ENCODE measurements around the gene DISP3.
"Not testable (repeated sequence)": the region's sequence is repeated elsewhere in the genome, so short reads cannot be mapped to it uniquely, and the experiment has no call there.

Gene DISP3

DNA sequence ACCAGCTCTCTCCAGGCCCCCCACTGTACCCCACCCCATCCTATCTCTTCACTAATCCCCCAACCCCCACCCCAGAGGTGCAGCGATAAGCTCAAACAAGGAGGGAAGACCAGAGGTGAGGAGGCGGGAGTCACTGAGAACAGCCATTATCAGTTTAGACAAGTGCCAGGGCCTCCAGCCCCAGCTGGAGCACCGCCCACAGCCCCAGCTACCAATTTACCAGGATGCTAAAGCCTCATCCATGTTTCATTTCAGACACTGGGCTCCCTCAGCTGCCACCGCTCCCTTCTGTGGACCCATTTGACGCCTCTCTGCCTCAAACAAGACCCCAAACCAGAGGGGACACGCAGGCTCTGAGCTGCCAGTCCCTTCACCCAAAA is 80.6 kb downstream of the DISP3 start:
- no peak for DNase-seq

DNA sequence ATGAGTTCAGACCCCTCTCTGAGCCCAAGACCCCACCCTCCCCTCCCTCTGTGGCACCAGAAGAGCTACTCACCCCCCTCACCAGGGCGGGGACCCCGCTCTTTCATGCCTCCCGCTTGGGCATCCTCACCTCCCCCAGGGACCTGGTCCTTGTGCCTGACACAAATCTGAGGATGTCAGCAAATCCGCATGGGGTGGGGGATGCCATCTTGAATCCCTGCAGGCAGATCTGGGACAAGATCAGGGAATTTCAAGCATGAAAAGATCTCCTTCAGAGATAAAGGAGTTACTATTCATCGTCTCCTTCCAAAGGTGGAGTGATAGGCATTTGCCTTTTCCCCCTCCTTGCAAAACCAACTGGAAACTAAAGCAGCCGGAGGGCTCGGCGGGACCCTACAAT is 81.1 kb downstream of the DISP3 start:
- DNase-seq: no peak

DNA sequence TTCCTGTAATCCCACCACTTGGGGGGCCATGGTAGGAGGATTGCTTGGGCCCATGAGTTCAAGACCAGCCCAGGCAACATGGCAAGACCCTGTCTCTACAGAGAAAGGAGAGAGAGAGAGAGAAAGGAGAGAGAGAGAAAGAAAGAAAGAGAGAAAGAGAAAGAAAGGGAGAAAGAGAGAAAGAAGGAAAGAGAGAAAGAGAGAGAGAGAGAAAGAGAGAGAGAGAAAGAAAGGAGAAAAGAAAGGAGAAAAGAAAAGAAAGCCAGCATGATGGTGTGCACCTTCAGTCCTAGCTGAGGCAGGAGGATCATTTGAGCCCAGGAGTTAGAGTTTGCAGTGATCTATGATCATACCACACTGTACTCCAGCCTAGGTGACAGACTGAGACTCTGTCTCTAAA is 82.8 kb downstream of the DISP3 start:
- DNase-seq: no peak

DNA sequence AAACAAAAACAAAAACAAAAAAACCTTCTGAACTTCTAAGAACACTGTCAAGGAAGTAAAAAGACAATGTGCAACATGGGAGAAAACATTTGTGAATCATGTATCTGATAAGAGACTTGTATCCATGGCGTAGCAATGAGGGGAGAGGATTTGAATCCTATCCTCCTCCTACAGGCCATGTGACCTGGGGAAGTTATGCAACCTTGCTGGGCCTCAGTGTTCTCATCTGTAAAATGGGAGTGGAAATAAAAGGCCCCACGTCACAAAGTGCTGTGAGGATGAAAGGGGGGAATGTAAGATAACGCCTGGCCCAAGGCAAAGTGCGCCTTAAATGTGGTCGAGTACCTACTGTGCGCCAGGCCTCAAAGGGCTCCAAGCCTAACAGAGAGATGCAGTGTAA is 83.7 kb downstream of the DISP3 start:
- no peak for DNase-seq

DNA sequence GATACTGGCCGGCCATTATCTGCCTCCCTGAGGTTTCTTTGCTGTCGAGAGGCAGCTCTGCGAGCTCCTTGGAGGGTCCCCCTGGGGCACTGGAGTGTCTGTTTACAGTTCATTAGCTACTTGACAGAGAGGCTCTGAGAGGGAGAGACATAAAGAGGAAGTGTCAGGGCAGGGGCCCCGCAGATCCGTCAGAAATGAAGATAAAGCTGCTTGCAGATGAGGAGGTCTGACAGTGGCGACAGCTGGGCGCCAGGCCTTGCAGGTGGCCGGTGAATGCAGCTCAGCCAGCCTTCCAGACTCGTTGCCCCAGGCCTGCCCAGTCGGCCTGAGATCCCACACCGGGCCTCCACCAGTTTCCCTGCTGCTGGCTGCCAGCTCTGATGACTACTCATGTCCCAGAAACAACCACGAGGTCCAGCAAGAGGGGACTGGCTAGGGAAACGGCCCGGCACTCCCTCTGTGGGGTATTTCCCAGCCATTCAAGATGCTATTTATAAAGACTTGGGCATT is 84.7 kb downstream of the DISP3 start:
- DNase-seq: no peak

DNA sequence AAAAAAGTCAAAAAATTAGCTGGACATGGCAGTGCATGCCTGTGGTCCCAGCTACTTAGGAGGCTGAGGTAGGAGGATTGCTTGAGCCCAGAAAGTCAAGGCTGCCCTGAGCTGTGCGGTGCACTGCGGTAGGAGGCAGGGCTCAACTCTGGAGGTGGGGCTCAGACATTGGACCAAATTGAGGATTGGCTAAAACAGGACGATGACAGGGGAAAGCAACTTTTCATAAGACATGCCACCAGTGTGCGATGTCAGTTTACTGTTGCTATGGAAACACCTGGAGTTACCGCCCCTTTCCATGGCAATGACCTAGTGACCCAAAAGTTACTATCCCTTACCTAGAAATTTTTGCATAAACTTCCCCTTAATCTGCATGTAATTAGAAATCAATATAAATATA is 85.3 kb downstream of the DISP3 start:
- DNase-seq: no peak

DNA sequence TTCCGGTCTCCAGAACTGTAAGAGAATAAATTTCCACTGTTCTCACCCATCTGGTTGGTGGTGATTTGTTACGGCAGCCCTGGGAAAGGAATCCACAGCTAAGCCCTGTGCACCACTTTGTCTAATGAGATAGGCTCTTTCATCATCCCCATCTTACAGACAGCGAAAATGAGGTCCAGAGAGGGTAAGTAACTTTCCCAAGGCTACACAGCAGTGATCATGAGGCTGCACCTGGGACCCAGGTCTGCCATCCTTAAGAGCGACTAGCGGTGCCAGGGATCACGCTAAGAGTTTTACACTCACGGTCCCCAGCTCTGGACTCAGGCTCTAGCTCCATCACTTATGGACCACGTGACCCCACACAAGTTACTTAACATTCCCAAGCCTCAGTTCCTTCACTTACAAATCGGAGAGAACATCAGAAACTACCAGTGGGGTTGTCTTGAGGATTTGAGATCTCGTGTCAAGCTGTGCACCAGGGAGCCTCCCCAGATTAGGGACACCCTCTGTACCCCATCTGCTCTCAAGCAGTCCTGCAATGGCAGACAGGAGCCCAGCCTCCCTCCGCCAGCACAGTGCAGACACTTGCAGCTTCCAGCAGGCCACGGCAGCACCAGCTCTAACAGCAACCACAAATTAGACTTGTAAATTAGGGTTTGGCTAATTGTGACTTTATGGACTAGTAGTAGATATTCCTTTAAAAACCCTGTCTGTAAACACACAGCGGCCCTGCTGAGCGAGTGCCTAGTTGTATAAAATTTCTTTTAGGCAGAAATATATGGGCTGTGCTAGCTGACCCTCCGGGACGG is 87.3 kb downstream of the DISP3 start:
- no peak for DNase-seq

DNA sequence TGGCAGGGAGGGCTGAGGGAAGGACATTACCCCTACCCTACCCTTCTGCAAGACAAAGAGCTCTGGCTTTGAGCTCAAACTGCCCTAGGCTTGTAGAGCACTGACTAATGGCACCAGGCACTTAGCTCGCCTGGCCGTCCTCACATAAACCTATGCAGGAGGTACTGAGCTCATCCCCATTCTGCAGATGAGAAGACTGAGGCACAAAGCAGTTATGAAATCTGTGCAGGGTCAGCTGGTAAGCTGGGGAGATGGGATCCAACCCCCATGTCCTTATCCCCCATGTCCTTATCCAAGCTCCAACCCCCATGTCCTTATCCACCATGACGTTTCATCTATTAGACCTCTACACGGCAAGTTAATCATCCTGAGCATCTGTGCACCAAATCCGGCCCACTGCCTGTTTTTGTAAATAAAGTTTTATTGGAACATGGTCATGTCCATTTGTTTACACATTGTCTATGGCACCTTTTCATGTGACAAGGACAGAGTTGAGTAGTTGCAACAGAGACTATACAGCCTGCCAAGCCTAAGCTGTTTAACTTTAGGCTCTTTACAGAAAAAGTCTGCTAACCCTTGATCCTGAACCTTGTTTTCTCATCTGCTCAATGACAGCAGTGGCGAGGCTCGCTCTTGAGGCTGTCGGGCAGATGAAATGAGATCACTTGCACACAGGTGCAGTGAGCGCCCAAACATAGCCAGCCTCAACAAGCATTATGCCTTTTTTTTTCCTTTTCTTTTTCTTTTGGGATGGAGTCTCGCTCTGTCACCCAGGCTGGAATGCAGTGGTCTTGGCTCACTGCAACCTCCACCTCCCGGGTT is 88.5 kb downstream of the DISP3 start:
- no peak for DNase-seq

DNA sequence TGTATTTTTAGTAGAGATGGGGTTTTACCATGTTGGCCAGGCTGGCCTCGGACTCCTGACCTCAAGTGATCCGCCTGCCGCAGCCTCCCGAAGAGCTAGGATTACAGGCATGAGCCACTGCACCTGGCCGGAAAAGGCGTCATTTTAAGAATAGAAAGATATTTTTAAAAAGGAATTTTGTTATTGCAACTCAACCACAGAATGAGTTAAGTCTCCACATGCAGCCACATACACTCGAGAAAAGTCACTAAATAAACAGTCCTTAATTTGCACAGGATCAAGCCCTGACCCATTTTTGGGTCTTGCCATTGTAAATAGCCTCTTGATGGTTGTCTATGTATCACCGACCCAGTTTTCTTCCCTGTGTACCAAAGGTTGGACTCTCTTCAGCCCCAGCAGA is 89.7 kb downstream of the DISP3 start:
- DNase-seq: no peak

DNA sequence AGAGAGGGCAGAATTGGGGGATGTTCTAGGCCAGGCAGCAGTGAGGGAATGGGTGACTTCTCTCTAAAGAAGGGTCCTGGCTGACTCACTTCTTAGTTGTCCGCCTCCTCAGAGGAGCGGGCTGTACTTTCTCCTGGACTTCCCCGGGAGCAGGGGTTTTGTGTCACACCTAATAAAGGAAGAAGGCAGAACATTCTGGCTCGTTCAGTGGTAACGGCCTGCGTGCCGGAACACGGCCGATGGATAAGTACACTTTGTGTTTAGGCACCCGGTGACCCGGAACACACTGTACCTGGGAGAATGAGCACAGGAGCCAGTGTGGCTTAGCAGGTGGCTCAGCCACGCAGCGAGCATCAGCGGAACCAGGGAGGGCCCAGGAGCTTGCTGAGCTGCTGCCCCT is 90.6 kb downstream of the DISP3 start:
- DNase-seq: no peak

DNA sequence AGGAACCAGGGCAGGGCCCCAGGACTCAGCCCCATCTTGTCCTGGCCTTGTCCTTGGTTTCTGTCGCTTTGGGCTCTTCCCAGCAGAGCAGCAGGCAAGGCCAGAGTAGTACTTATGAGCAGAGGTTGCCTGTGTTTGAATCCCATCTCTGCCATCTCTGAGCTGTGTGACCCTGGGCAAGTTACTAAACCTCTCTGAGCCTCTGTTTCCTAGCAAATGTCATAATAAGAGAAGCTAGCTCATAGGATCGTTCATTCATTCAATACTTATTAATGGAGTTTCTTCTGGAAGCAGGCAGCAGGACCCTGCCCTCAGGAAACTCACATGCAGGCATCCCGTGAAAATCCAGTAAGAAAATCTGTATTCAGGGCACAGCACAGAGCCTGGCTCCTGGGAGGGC is 91.0 kb downstream of the DISP3 start:
- no peak for DNase-seq

DNA sequence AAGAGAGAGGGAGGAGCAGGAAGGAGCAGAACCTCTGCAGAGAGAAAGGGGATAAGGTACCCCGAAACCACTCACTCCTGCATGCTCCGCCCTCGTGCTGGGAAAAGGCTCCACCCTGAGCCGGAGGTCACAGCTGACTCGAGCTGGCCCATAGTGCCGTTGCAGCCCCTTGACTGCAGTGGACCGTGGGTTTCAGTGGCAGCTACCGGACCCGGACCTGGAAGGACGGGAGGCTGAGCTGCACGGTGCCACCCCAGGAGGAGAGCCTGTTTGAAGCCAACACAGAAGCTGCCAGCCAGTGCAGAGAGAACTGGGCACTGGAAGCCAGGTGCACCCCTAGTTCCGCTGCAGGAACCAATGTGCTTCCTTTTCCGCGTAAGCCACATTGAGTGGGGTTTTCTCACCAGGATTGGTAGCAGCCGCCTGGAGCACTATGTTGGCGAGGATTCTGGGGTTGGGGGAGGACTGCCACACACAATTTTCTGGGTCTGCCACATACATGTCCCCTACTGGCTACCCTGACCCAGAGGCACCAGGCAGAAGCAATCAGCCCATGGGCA is 91.9 kb downstream of the DISP3 start:
- DNase-seq: no peak

DNA sequence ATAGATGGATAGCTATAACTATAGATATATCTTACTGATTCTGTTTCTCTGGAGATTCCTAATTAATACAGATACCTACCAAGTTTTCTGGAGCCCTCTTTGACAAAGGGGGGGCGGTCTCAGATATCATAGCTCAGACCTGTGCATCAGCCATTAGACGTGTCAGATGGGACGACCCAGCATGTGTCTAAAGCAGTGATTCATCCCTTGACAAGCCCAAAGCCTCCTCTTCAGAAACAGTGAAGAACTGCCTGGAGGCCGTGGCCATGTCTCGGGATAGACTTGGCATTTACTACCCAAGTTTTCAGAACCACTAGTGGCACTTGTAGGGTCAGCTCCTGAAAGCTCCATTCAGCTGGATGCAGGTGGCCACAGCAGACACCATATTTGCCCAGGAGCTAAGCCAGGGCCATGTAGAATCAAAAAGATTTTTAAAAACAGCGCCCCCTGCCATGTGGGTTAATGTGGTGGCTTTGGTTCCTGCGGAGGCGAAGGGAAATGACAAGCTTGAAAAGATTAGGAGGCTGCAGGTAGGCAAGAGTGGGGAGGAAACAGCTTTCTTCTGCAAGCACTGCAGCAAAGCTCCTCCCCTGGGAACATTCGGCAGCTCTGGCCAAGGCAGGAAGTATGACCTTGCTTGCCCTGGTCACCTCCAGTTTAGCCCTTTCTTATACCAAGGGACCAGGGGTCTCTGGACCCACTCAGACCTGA is 93.1 kb downstream of the DISP3 start:
- DNase-seq: no peak

DNA sequence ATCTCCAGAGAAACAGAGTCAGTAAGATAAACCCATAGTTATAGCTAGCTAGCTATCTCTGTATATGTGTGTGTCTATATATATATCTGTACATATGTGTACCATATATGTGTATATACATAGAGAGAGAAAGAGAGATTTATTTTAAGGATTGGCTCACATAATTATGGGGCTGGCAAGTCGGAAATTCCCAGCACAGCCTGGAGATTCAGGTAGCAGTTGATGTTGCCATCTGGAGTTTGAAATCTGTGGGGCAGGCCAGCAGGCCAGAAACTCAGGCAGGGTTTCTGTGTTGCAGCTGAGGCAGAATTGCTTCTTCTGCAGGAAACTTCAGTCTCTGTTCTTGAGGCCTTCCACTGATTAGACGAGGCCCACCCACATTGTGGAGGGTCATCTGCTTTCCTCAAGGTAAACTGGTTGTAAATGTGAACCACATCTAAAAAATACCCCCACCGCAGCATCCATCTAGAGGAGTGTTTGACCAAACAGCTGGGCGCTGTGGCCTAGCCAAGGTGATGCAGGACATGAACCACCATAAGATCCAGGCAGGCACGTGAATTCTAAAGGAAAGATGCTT is 94.2 kb downstream of the DISP3 start:
- DNase-seq: no peak

DNA sequence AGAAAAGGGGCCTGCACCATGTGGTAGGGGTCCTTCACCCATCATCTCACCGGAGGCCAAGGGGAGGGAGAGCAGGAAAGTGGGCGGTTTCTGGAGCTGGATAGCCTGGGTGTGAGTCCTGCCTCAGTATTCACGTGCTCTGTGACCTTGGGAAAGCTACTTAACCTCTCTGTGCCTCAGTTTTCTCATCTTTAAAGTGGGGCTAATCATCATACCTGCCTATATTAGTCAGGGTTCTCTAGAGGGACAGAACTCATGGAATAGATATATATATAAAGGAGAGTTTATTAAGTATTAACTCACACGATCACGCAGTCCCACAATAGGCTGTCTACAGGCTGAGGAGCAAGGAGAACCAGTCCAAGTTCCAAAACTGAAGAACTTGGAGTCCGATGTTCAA is 96.6 kb downstream of the DISP3 start:
- DNase-seq: no peak

DNA sequence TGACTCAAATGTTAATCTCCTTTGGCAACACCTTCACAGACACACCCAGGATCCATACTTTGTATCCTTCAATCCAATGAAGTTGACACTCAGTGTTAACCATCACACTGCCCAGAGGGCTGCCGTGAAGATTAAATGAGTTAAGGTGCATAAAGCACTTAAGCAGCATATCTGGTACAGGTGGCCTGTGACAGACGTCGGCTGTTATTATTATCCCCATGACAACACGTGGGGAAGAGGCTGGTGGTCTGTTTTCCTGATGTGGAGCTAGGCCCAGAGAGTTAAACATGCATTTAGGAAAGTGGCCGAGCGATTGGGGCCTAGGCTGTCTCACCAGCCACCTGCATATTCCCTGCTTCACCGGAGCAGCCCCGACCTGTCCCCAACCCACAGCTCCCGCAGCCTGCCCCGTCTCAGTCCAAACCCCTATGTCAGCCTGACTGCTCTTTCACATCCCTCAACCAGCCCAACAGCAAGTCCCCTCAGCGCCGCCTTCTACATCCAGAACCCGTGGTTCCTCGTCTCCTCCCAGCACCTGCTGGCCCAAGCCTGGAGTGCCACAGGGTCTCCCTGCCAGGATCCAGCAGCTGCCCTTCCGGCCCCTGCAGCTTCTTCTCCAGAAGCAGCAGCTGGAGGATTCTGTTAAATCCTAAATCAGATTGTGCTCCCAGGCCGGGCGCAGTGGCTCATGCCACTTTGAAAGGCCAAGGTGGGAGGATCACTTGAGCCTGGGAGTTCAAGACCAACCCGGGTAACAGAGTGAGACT is 97.3 kb downstream of the DISP3 start:
- DNase-seq: no peak

DNA sequence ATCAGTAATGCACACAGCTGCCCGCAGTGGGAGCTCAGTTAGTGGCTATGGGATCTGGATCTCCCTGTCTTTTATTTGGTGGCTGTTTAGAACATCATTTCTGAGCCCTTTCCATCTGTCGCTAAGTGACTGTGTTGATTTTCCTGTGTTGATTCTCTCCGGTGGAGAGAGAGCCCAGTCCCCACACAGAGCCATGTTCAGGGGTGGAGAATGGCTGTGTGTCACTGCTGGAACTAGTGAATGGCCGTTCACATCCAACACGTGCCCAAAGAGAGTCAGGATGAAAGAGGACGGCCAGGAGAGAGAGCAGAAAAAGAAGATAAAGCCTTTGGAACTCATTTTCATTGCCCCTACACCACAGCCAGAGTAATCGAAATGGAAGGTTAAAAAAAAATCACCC is 99.0 kb downstream of the DISP3 start:
- DNase-seq: no peak

DNA sequence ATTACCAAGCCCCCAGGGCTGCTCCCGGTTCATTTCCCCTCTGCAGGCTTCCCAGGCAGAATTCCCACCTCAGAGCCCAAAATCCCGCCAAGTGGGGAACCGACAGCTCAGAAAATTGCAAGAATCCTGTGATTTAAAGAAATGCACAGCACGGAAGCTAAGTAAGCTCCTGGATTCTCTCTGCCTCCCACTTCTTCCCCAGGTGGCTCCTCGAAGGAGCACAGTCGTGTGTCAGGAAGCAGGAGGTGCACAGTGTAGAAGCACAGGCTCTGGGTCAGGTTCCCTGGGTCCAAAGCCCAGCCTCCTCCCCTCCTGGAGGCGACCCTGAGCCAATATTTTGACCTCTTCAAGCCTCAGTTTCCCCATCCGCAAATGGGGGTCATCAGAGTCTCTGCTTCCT is 100.6 kb downstream of the DISP3 start:
- DNase-seq: no peak

DNA sequence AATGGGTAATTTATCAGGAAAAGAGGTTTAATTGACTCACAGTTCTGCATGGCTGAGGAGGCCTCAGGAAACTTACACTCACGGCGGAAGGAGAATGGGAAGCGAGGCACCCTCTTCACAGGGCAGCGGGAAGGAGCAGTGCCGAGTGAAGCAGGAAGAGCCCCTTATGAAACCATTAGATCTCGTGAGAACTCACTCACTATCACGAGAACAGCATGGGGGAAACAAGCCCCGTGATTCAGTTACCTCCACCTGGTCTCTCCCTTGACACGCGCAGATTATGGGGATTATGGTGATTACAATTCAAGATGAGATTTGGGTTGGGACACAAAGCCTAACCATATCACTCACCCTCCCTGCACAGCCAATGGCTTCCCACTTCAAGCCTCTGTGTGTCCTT is 101.1 kb downstream of the DISP3 start:
- not testable (repeated sequence) for DNase-seq

DNA sequence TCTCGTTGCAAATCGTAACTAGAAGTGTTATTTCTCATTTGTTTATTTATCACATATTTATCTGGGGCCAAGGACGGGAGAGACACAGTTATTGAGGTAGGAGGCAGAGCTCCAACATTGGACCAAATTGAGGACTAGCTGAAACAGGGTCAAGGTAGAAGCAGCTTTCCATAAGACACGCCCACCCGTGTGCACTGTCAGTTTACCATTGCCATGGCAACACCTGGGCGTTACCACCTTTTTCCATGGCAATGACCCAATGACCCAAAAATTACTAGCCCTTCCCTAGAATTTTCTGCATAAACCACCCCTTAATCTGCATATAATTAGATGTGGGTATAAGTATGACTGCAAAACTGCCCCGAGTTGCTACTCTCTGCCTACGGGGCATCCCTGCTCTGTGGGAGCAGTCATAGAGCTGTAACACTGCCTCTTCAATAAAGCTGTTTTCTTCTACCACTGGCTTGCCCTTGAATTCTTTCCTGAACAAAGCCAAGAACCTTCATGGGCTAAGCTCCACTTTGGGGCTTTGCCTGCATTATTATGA is 102.6 kb downstream of the DISP3 start:
- DNase-seq: no peak

DNA sequence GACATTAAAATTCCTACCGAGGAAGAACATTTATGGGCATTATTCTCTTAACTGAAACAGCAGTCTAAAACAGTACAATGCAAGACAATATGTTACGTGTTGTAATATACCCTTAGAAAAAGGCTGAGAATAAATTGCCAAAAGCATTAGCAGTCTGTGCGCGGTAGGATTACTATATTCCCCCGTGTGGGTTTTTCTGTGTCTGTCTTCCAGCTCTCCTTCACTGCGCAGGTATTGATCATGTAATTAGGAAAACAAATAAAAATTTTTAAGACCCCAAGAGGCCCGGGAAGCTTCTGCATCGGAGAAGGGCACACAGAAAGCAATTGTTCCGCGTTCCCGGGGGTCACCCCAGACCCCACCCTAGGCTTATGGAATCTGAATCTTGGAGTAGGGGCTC is 106.4 kb downstream of the DISP3 start:
- DNase-seq: no peak

All from NCI-H2029 (cell line).